ENCODE data around the gene KXD1.

GRCh38 chr19:18617562-18617961, 59.9 kb downstream of the KXD1 start:
- TF ChIP-seq EZH2 (IDR thresholded peaks at IDR 0.05; ENCODE audit: low read length, missing control alignments) (no peak), CTCF (conservative IDR thresholded peaks at IDR 0.05 in 1 of 2, IDR thresholded peaks at IDR 0.05 in 1 of 2; ENCODE audit: low read depth in 1 of 2, low read length in 2 of 2) (no peak)
